ENCODE results near the gene PTRH1. TPM values are rescaled to one million over a fixed set of nuclear protein-coding genes. Genes with fewer than 3 reads are reported as not detected.

The PTRH1 gene
- total RNA-seq, 1 donor from 2014 or later: 22.3 TPM

GRCh38 chr9:127720031-127720864 lies 4.8 kb upstream of the PTRH1 start:
- no peak for DNase-seq

GRCh38 chr9:127717766-127718165 lies 2.3 kb upstream of the PTRH1 start:
- no peak for DNase-seq

DNA sequence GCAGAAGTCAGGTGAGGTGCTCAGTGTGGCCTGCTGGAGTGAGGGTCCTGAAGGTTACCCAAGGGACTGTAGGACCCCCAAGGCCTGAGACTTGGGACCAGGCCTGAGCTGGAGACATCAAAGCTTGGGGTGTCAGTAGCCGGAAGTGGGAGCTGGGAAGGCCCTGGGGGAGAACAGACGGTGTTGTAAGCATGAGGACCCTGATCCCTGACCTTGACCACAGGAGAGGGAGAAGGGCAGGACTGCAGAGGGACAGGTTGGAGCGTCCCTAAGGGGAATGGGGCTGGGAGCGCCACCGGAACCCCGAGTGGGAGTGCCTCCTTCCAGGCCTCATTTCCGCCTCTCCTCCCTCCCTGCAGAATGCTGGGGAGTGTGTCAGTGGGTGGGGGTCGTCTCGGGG lies 949 bp upstream of the PTRH1 start:
- no peak for DNase-seq

- DNase-seq: peak; percentile 26
These were observed 453 bp downstream of the PTRH1 start for GRCh38 chr9:127714951-127715469.

DNA sequence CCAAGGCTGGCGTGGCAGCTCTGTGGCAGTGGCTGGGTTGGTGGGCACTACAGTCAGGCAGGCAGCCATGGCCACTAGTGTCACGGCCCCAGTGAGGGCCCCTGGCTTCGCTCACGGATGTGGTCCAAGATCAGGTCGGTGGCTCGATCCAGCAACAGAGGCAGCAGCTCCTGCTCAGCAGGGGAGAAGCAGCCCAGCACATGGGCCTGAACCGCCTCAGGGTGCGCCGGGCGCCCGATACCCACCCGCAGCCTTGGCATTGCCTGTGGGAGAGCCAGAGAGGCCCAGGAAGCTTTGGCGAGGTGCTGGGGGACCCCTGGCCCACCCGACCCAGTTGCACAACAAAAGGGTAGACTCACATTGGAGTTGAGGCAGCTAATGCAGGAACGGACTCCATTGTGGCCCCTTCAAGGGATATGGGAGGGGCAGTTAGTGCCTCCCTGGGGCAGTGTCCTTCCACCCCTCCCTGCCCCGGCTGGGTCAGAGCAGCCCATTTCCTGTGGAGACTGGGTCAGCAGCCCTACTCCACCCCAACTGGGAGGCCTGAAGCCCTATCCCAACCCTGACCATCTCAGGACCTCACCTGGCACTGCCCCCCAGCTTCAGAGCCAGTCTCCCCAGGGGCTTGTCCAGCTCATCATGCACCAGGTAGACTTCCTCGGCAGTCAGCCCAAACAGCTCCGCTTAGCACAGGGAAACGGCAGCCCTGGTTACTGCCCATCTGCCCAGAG lies 1.3 kb downstream of the PTRH1 start:
- DNase-seq: peak; percentile 23

GRCh38 chr9:127712867-127713266 lies 2.6 kb downstream of the PTRH1 start:
- DNase-seq: no peak

- DNase-seq: no peak
These were observed 3.1 kb downstream of the PTRH1 start for GRCh38 chr9:127712371-127712770.

- DNase-seq: no peak
These were observed 3.6 kb downstream of the PTRH1 start for GRCh38 chr9:127711831-127712274.

GRCh38 chr9:127711226-127711701 lies 4.2 kb downstream of the PTRH1 start:
- DNase-seq: no peak

GRCh38 chr9:127710204-127710783 lies 5.2 kb downstream of the PTRH1 start:
- DNase-seq: no peak

- DNase-seq: no peak
These were observed 6.4 kb downstream of the PTRH1 start for GRCh38 chr9:127708952-127709587.

DNA sequence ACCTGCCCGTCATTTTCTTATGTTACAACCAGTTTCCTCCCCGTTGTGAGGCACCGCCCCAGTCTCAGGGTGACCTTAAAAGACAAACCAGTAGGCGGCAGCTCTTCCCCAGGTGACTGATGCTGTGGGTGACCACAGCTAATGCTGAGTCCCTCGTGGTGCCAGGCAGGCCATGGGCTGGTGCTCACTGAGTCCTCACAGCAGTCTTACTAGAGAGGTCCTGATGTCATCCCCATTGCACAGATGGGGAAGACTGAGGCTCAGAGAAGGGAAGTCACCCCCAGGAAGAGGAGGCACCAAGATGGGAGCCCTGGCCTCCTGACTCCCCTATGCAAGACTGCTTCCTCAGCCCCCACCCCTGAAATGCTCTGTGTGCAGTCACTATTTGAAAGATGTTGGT lies 7.7 kb downstream of the PTRH1 start:
- DNase-seq: peak; percentile 20

- DNase-seq: peak; percentile 38
These were observed 8.6 kb downstream of the PTRH1 start, which contains the start of gene CFAP157 for GRCh38 chr9:127706836-127707241. TSS of gene CFAP157 (plus strand) at chr9:127706988. CDS start at chr9:127707032, 44 bp downstream.

- no peak for DNase-seq
These were observed 9.7 kb downstream of the PTRH1 start for GRCh38 chr9:127705577-127706379.

- no peak for DNase-seq
These were observed 12.0 kb downstream of the PTRH1 start for GRCh38 chr9:127703289-127703946.

- DNase-seq: no peak
These were observed 14.7 kb downstream of the PTRH1 start for GRCh38 chr9:127700594-127701255.

- no peak for DNase-seq
These were observed 15.3 kb downstream of the PTRH1 start for GRCh38 chr9:127700140-127700539.

DNA sequence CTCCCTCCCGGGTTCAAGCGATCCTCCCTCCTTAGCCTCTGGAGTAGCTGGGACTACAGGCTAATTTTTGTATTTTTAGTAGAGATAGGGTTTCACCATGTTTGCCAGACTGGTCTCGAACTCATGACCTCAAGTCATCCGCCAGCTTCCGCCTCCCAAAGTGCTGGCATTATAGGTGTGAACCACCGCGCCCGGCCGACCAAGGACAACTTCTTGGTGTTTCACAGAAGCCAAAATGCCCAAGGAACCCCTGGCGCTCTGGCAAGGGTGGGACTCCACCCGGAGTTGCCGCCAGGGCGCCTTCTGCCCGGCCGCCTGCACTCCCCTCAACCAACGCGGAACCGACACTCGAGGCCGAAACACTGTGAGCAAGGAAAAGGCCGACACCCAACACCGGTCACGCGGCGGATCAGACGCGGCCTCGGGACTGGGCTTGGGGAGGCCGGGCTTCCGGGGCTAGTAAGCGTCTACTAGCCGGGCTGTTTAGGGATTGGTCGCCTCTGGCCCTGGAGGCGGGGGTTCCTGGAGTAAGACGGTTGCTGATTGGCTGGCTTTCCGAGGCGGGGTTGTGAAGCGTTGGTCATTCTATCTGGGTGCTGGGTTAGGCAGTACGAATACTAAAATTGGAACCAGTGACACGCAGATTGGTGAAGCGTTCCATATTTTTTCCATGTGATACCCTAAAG lies 16.3 kb downstream of the PTRH1 start:
- DNase-seq: peak; percentile 98

GRCh38 chr9:127698386-127698785 lies 17.1 kb downstream of the PTRH1 start:
- no peak for DNase-seq

GRCh38 chr9:127697575-127697974 lies 17.9 kb downstream of the PTRH1 start:
- DNase-seq: no peak

Data from dermis blood vessel endothelial cell (primary cell).